DND-41 (cell line): ENCODE results near the gene PIEZO1.

Source experiments
- ATAC-seq: fragments of 200-7000 bp; cut with Tn5 transposase; 3 replicates; pipeline ENCODE4 v1.9.1; 2021; ENCODE audit warnings: low read depth; ENCODE audit not compliant: insufficient read depth
- DNase-seq: peaks from one replicate; pipeline ENCODE4 v3.0.0-alpha.2; 2020
- H2AFZ ChIP-seq: 2 replicates; pipeline ENCODE4 v1.6.0; 2012; ENCODE audit warnings: low read depth, low read length
- H3K27ac ChIP-seq: 2 replicates; pipeline ENCODE4 v1.5.1; 2012; ENCODE audit warnings: low read length, inconsistent platforms
- H3K27me3 ChIP-seq: fragments of 200-600 bp; sonication (generic); 2 replicates; pipeline ENCODE4 v1.6.0; 2012; ENCODE audit warnings: low read length, mild to moderate bottlenecking, inconsistent platforms; ENCODE audit not compliant: insufficient read depth, poor library complexity
- H3K36me3 ChIP-seq: 2 replicates; pipeline ENCODE4 v1.5.1; 2012; ENCODE audit warnings: low read length, inconsistent platforms; ENCODE audit not compliant: insufficient read depth
- H3K4me1 ChIP-seq: 2 replicates; pipeline ENCODE4 v1.5.1; 2012; ENCODE audit warnings: mild to moderate bottlenecking, low read length; ENCODE audit not compliant: insufficient read depth
- H3K4me2 ChIP-seq: 2 replicates; pipeline ENCODE4 v1.6.0; 2012; ENCODE audit warnings: mild to moderate bottlenecking, moderate library complexity, low read length, inconsistent platforms; ENCODE audit not compliant: insufficient read depth
- H3K4me3 ChIP-seq, 2 experiments: fragments of 200-600 bp in 1 of 2; shearing (Covaris generic) in 1 of 2; 2 replicates each; pipeline ENCODE4 v1.5.1; 2012 to 2016; ENCODE audit warnings: inconsistent platforms in 2 of 2, low read length in 2 of 2, mild to moderate bottlenecking in 2 of 2, low read depth in 1 of 2, moderate library complexity in 1 of 2
- H3K79me2 ChIP-seq: 2 replicates; pipeline ENCODE4 v1.6.0; 2012; ENCODE audit warnings: low read length, inconsistent platforms; ENCODE audit not compliant: insufficient read depth
- H3K9ac ChIP-seq: 2 replicates; pipeline ENCODE4 v1.6.0; 2012; ENCODE audit warnings: low read depth, mild to moderate bottlenecking, inconsistent platforms, low read length, moderate library complexity
- H3K9me3 ChIP-seq: 2 replicates; pipeline ENCODE4 v1.5.1; 2012; ENCODE audit warnings: low read length, moderate library complexity, mild to moderate bottlenecking, inconsistent platforms; ENCODE audit not compliant: insufficient read depth, severe bottlenecking
- H4K20me1 ChIP-seq: 2 replicates; pipeline ENCODE4 v1.6.0; 2012; ENCODE audit warnings: low read length; ENCODE audit not compliant: insufficient read depth
- CTCF ChIP-seq: IDR thresholded peaks from 2 replicates; pipeline ENCODE4 v1.5.1; 2012; ENCODE audit warnings: borderline replicate concordance, low read length, moderate library complexity, mild to moderate bottlenecking; ENCODE audit not compliant: poor library complexity, severe bottlenecking; ENCODE audit errors: extremely low read depth
- EZH2 ChIP-seq: IDR thresholded peaks from 3 replicates; pipeline ENCODE4 v1.6.1; 2012; ENCODE audit warnings: borderline replicate concordance, low read depth, mild to moderate bottlenecking, moderate library complexity, low read length, inconsistent platforms; ENCODE audit not compliant: severe bottlenecking

Gene PIEZO1

GRCh38 chr16:88687676-88688012, 97.4 kb downstream of the PIEZO1 start:
- Histone ChIP-seq H3K36me3 (no peaks in the 10 kb centered on the region), H3K79me2 (no peaks in the 10 kb centered on the region), H3K9me3 (no peaks in the 10 kb centered on the region), H3K27ac (no peak overlapping the region), H2AFZ (no peak overlapping the region), H3K4me1 (peaks cover 18% of the 10 kb centered on the region), H3K4me2 (no peak overlapping the region), H3K9ac (no peak overlapping the region), H3K4me3 (no peak overlapping the region), H3K27me3 (peaks cover 20% of the 10 kb centered on the region), H4K20me1 (peaks cover 20% of the 10 kb centered on the region)
- TF ChIP-seq CTCF (no peak), EZH2 (no peak)
- ATAC-seq: no peak
- DNase-seq: no peak

GRCh38 chr16:88687254-88687576, 97.8 kb downstream of the PIEZO1 start:
- H4K20me1 ChIP-seq: peaks cover 21% of the 10 kb centered on the region
- peaks cover 20% of the 10 kb centered on the region for H3K27me3 ChIP-seq
- H3K4me3 ChIP-seq: no peak overlapping the region
- H3K4me1 ChIP-seq: peaks cover 18% of the 10 kb centered on the region
- no peaks in the 10 kb centered on the region for H3K36me3 ChIP-seq
- H3K4me2 ChIP-seq: 0 out of 2 replicates have a peak overlapping the region, but pooled peaks have one; percentile 68
- TF ChIP-seq CTCF (no peak), EZH2 (no peak)
- no peaks in the 10 kb centered on the region for H3K79me2 ChIP-seq
- H3K9ac ChIP-seq: no peak overlapping the region
- ATAC-seq: no peak
- no peak overlapping the region for H3K27ac ChIP-seq
- no peak for DNase-seq
- no peak overlapping the region for H2AFZ ChIP-seq
- no peaks in the 10 kb centered on the region for H3K9me3 ChIP-seq

GRCh38 chr16:88686439-88687253, 98.4 kb downstream of the PIEZO1 start, which contains the start of gene SNAI3:
Gene SNAI3, minus strand, starts transcription at chr16:88686507. Its CDS starts 101 bp downstream, at chr16:88686406.
- no peak within 1 kb of the TSS for H2AFZ ChIP-seq
- H3K27me3 ChIP-seq: peaks cover 20% of the 10 kb centered on the region
- H3K79me2 ChIP-seq: no peaks in the 10 kb centered on the region
- H3K4me2 ChIP-seq: peak within 1 kb of the TSS; percentile 68
- peak within 1 kb of the TSS; percentile 30; the same call in 1 of the 2 replicates for H3K9ac ChIP-seq
- DNase-seq (peak; percentile 81), ATAC-seq (peak; percentile 96)
- no peak within 1 kb of the TSS for H3K27ac ChIP-seq
- peaks cover 24% of the 10 kb centered on the region for H4K20me1 ChIP-seq
- peak within 1 kb of the TSS; percentile 16 to 50; a peak in 3 of 4 replicates for H3K4me3 ChIP-seq
- H3K4me1 ChIP-seq: peaks cover 15% of the 10 kb centered on the region
- no peaks in the 10 kb centered on the region for H3K36me3 ChIP-seq
- TF ChIP-seq EZH2 (no peak), CTCF (no peak)
- H3K9me3 ChIP-seq: no peaks in the 10 kb centered on the region
